Ovary (tissue), 9 donors: ENCODE measurements around the gene PPP1R13L. TPM values are rescaled to one million over a fixed set of nuclear protein-coding genes. Genes with fewer than 3 reads are reported as not detected.

ENCODE experiments used
- DNase-seq, 5 donors: peaks; one replicate each; pipeline ENCODE4 v3.0.0-alpha.2; 2019 to 2020
- H3K27ac ChIP-seq, 2 donors: fragments of 200-600 bp; one replicate each; pipeline versions ENCODE4 v1.5.1 to v1.8.0; 2019 to 2022
- H3K27me3 ChIP-seq: fragments of 200-600 bp; one replicate; pipeline ENCODE4 v1.8.0; 2022
- H3K36me3 ChIP-seq: fragments of 200-600 bp; sonication (generic); one replicate; pipeline ENCODE4 v1.5.1; 2019
- H3K4me1 ChIP-seq: one replicate; pipeline ENCODE4 v1.8.1; 2013; ENCODE audit warnings: mild to moderate bottlenecking, moderate library complexity; ENCODE audit not compliant: insufficient read depth
- H3K4me3 ChIP-seq: fragments of 200-600 bp; sonication (generic); one replicate; pipeline ENCODE4 v1.5.1; 2017
- H3K9me3 ChIP-seq, 2 donors: fragments of 200-600 bp in 1 of 2; sonication (generic) in 1 of 2; one replicate each; pipeline versions ENCODE4 v1.5.1 to v1.8.1; 2013 to 2019; ENCODE audit warnings: mild to moderate bottlenecking in 1 of 2, moderate library complexity in 1 of 2
- EP300 ChIP-seq: sonication (generic); formaldehyde crosslinking; IDR thresholded peaks from one replicate; pipeline ENCODE4 v1.6.1; 2017; ENCODE audit warnings: antibody characterized with exemption
- POLR2A ChIP-seq: fragments of 450-650 bp; IDR thresholded peaks from one replicate; pipeline ENCODE4 v1.6.1; 2017; ENCODE audit warnings: antibody characterized with exemption, mild to moderate bottlenecking, moderate library complexity
- WGBS, 3 donors: extraction: QIAGEN DNeasy Blood & Tissue Kit in 1 of 3; methylation state at CpG; one replicate each; pipeline versions ENCODE4 v1.1.5 to v1.1.7; 2013 to 2017; 5-methylcytosine and 5-hydroxymethylcytosine counted together
- intact Hi-C, 4 donors: fragments of 100-400 bp; cut with DNase I; formaldehyde crosslinking; loops; one replicate each; pipeline versions ENCODE4 v1.11.0 to v1.15.1; 2022 to 2023
- polyA plus RNA-seq, 2 donors: library from polyadenylated mRNA; stranded (reverse); fragments of 200-250 nt in 1 of 2; fragments of 350-450 nt in 1 of 2; fragmentation: Illumina TruSeq in 1 of 2; extraction: RNeasy Lipid Tissue Mini Kit (QIAGEN cat#74804) in 1 of 2; gene quantifications; one replicate each; pipeline ENCODE4 v1.2.3, GENCODE V29; 2013 to 2014
- total RNA-seq, 7 donors: library from RNA; depleted of rRNA in 2 of 7; stranded (reverse); fragments of >200 nt in 2 of 7; fragmentation: NEBNext Ultra II Directional in 3 of 7; extraction: Animal tissue kit (Norgen Biotek cat#: 25700) in 3 of 7; gene quantifications; one replicate each; pipeline versions ENCODE4 v1.1.0 to v1.2.4, GENCODE V29; 2016 to 2023
- TF ChIP-seq, protein P1 (sequence below), 3 donors: fragments of 450-650 bp in 2 of 3; fragments of 200-600 bp in 1 of 3; IDR thresholded peaks; one replicate each; pipeline versions ENCODE4 v1.5.1 to v1.8.0; 2016 to 2022; ENCODE audit warnings: antibody characterized with exemption in 3 of 3, mild to moderate bottlenecking in 1 of 3
- donor health status: DM: no; HTN: no; CAD: no; lungs with moderate emphysema.
- donor health status: DM: no; HTN: no; CAD: no.
- donor health status: Bipolar disorder and iron deficiency.
- donor health status: DM: yes; HTN: yes; CAD: no.
- donor health status: DM: no; HTN: no; CAD: no.
- donor health status: DM: yes; HTN: yes; CAD: no.

Gene PPP1R13L
- total and polyA plus RNA-seq, 9 donors: 6.8 to 29.1 (median 13.3) TPM

DNA sequence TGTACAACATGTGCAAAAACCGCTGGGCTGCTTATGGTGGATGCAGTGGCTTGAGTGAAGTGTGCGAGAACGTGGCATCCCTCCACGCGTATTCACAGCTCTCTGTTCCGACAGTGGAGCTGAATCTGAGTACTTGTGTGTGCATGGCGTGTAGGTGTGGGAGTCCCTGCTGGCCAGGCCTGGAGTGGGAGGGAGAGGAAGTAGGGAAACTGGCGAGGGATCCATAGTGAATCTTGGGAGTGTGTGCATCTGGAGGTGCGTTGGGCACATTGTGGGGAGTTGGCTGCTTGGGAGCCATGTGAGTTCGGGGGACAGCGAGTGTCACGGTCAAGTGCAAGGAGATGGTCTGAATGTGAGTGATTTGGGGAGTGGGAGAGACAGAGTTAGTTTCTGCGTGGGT, 62.0 kb downstream of the PPP1R13L start:
- intact Hi-C loops: no loop called here
- Histone ChIP-seq H3K4me3 (no peak overlapping the region), H3K4me1 (no peaks in the 10 kb centered on the region), H3K9me3 (no peaks in the 10 kb centered on the region), H3K27ac (no peak overlapping the region), H3K36me3 (no peaks in the 10 kb centered on the region), H3K27me3 (peaks cover 2% of the 10 kb centered on the region)
- DNase-seq: no peak
- TF ChIP-seq, protein P1, sequence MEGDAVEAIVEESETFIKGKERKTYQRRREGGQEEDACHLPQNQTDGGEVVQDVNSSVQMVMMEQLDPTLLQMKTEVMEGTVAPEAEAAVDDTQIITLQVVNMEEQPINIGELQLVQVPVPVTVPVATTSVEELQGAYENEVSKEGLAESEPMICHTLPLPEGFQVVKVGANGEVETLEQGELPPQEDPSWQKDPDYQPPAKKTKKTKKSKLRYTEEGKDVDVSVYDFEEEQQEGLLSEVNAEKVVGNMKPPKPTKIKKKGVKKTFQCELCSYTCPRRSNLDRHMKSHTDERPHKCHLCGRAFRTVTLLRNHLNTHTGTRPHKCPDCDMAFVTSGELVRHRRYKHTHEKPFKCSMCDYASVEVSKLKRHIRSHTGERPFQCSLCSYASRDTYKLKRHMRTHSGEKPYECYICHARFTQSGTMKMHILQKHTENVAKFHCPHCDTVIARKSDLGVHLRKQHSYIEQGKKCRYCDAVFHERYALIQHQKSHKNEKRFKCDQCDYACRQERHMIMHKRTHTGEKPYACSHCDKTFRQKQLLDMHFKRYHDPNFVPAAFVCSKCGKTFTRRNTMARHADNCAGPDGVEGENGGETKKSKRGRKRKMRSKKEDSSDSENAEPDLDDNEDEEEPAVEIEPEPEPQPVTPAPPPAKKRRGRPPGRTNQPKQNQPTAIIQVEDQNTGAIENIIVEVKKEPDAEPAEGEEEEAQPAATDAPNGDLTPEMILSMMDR (IDR thresholded peaks at IDR 0.05): no peak
- TF ChIP-seq EP300 (no peak), POLR2A (no peak)
- 56 to 60% (median 60%) methylated on average over 13 of the region's 13 CpGs for WGBS, 3 donors

DNA sequence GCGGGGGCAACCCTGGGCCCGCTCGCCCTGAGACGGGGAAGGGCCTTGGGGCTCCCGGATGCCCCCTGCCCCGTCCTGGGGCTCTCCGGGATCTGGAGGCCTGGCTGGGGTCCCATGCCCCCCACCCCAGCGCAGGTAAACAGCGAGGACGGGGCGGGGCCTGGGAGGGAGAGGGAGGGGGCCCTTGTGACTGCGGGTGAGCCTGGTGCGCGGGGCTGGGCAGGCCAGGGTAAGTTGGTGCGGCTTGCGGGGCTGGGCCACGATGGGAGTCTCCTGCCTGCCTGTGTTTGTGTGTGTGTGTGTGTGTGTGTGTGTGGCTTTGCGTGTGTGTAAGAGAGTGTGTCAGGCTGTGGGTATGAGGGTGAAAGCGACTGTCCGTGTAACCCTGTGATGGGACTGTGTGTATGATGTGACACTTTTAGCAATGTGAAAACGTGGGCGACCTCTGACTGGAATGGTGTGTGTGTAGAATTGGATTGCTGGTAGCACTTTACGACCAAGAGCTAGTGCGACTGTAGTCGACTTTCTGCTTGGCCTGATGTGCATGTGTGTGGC, 63.9 kb downstream of the PPP1R13L start:
- intact Hi-C loops: no loop called here
- Histone ChIP-seq H3K36me3 (no peaks in the 10 kb centered on the region), H3K4me1 (no peaks in the 10 kb centered on the region), H3K27me3 (no peaks in the 10 kb centered on the region), H3K27ac (no peak overlapping the region), H3K9me3 (no peaks in the 10 kb centered on the region), H3K4me3 (no peak overlapping the region)
- TF ChIP-seq EP300 (no peak), POLR2A (no peak)
- TF ChIP-seq, protein P1 (IDR thresholded peaks at IDR 0.05): no peak
- DNase-seq: no peak
- WGBS, 3 donors: 10 to 13% (median 13%) methylated on average over 19 to 25 of the region's 25 CpGs

DNA sequence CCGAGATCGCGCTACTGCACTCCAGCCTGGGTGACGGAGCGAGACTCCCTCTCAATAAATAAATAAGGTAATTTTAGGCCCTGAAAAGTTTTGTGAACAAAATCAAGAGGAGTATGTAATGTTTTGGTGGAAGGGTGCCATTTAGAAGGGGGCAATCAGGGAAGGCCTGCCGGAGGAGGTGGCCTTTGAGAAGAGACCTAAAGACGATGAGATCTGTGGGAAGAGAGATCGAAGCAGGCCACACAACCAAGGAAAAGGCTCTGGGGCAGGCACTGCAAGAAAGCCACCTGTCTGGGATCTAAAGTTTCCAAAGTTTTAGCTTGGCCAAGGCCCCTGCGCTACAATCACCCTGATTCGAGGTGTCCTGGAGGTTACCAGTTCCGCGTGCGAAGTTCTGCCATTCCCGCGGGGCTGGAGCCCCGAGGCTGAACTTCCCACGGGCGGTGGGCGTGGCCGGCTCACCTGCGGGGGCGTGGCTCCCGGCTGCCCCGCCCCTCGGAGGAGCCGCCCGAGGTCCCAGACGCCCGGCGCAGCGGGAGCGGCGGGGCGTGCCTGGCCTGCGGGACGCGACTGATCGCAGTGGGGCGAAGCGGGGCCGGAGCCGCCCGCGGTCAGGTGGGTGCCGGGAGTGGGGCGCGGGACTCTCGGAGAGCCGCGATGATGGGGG, 64.5 kb downstream of the PPP1R13L start, which contains the start of gene KLC3:
Gene KLC3, plus strand, starts transcription at position 519 of the 667 bp plus-strand sequence. CDS start 4,792 bp downstream, outside the sequence.
- TF ChIP-seq POLR2A: no peak
- no peak for TF ChIP-seq EP300
- TF ChIP-seq, protein P1 (IDR thresholded peaks at IDR 0.05): no peak
- H3K36me3 ChIP-seq: no peaks in the 10 kb centered on the region
- H3K27me3 ChIP-seq: no peaks in the 10 kb centered on the region
- no peak for DNase-seq
- H3K9me3 ChIP-seq: no peaks in the 10 kb centered on the region
- H3K27ac ChIP-seq: no peak within 1 kb of the TSS
- 9 to 14% (median 12%) methylated on average over 33 to 50 of the region's 50 CpGs for WGBS, 3 donors
- no peak within 1 kb of the TSS for H3K4me3 ChIP-seq
- intact Hi-C loops: no loop called here
- no peaks in the 10 kb centered on the region for H3K4me1 ChIP-seq

DNA sequence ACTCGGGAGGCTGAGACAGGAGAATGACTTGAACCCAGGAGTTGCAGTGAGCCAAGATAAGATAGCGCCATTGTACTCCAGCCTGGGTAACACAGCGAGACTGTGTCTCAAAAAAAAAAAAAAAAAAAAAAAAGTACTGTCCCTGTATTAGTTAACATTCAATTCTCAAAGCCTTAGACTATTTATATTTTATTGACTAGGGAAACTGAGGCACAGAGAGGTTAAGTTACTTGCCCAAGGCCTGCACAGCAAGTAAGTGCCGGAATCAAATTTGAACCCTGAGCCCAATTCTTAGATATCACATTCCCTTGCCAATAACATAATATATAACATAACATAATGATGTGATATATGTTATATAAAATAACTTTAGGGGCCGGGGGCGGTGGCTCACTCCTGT, 65.2 kb downstream of the PPP1R13L start:
- no peaks in the 10 kb centered on the region for H3K4me1 ChIP-seq
- H3K9me3 ChIP-seq: no peaks in the 10 kb centered on the region
- intact Hi-C loops: no loop called here
- no peak for DNase-seq
- WGBS, 3 donors: 65 to 79% (median 77%) methylated on average over 6 of the region's 6 CpGs
- no peak overlapping the region for H3K27ac ChIP-seq
- no peaks in the 10 kb centered on the region for H3K36me3 ChIP-seq
- H3K27me3 ChIP-seq: no peaks in the 10 kb centered on the region
- H3K4me3 ChIP-seq: no peak overlapping the region
- TF ChIP-seq EP300 (no peak), POLR2A (no peak)
- TF ChIP-seq, protein P1 (IDR thresholded peaks at IDR 0.05): no peak
